Colonic mucosa (tissue), 4 donors: ENCODE measurements around the gene GSTA2. TPM values are rescaled to one million over a fixed set of nuclear protein-coding genes. Genes with fewer than 3 reads are reported as not detected.
"Not testable (repeated sequence)": the region's sequence is repeated elsewhere in the genome, so short reads cannot be mapped to it uniquely, and the experiment has no call there.

Experiments used
- DNase-seq: peaks from one replicate; pipeline ENCODE4 v3.0.0-alpha.2; 2020
- H3K27ac ChIP-seq: fragments of 200-600 bp; one replicate; pipeline ENCODE4 v1.8.0; 2021
- H3K27me3 ChIP-seq: fragments of 200-600 bp; one replicate; pipeline ENCODE4 v1.8.0; 2021
- H3K36me3 ChIP-seq: fragments of 200-600 bp; one replicate; pipeline ENCODE4 v1.8.0; 2021
- H3K4me1 ChIP-seq: fragments of 200-600 bp; one replicate; pipeline ENCODE4 v1.8.0; 2021; ENCODE audit warnings: mild to moderate bottlenecking
- H3K4me3 ChIP-seq: fragments of 200-600 bp; one replicate; pipeline ENCODE4 v1.8.0; 2021
- H3K9ac ChIP-seq, 2 donors: one replicate each; pipeline ENCODE4 v1.7.0; 2013; ENCODE audit warnings: control low read depth in 2 of 2, low read depth in 2 of 2, low read length in 2 of 2
- H3K9me3 ChIP-seq: fragments of 200-600 bp; one replicate; pipeline ENCODE4 v1.8.0; 2021
- CTCF ChIP-seq: fragments of 200-600 bp; IDR thresholded peaks from one replicate; pipeline ENCODE4 v1.8.0; 2022; ENCODE audit warnings: antibody characterized with exemption, mild to moderate bottlenecking
- intact Hi-C: fragments of 100-400 bp; cut with DNase I; formaldehyde crosslinking; loops from one replicate; pipeline ENCODE4 v1.14.1; 2022
- total RNA-seq, 2 donors: library from RNA; stranded (reverse); fragmentation: NEBNext Ultra II Directional in 1 of 2; extraction: Animal tissue kit (Norgen Biotek cat#: 25700) in 1 of 2; gene quantifications; one replicate each; pipeline ENCODE4 v1.2.1, GENCODE V29; 2021
- donor health status: healthy.
- donor health status: DM: no; HTN: no; CAD: no.
- donor health status: DM: no; HTN: no; CAD: no.

The GSTA2 gene
- total RNA-seq, 2 donors from 2014 or later, result 0.22 to 0.35 TPM

- no peak for DNase-seq
- no peak overlapping the region for H3K4me3 ChIP-seq
- H3K36me3 ChIP-seq, result no peaks in the 10 kb centered on the region
- no peak for TF ChIP-seq CTCF
- no peaks in the 10 kb centered on the region for H3K9me3 ChIP-seq
- H3K4me1 ChIP-seq, result no peaks in the 10 kb centered on the region
- intact Hi-C loops, result no loop called here
- H3K27me3 ChIP-seq, result no peaks in the 10 kb centered on the region
- no peak overlapping the region for H3K9ac ChIP-seq
- no peak overlapping the region for H3K27ac ChIP-seq
These were observed 8.8 kb downstream of the GSTA2 start for GRCh38 chr6:52754443-52754842.

GRCh38 chr6:52753137-52753536, 10.1 kb downstream of the GSTA2 start:
- intact Hi-C loops, H3K4me3 ChIP-seq, H3K27ac ChIP-seq, DNase-seq, H3K36me3 ChIP-seq, H3K27me3 ChIP-seq, H3K9ac ChIP-seq, H3K4me1 ChIP-seq, H3K9me3 ChIP-seq: not testable (repeated sequence)

DNA sequence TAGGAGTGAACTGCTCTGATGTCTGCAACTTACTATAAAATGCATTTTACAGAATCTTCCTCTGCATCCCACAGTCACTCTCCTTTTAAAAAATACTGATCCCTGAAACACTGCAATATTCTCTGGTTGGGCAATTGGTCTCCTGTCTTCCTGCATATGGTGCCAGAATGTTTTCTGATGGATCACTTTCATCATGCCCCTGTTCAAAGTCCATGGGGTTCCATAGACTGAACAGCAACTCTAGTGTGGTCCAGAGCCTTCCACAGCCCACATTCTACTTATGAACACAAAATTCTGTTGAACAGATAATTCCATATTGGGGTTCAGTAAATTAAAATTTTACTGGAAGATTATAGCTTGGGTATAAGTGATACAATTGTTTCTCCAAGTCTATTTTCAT, 11.0 kb downstream of the GSTA2 start:
- Histone ChIP-seq H3K36me3 (no peaks in the 10 kb centered on the region), H3K9me3 (no peaks in the 10 kb centered on the region), H3K27ac (no peak overlapping the region), H3K9ac (no peak overlapping the region), H3K4me1 (no peaks in the 10 kb centered on the region), H3K27me3 (no peaks in the 10 kb centered on the region), H3K4me3 (no peak overlapping the region)
- TF ChIP-seq CTCF, result no peak
- intact Hi-C loops, result no loop called here
- DNase-seq, result no peak

GRCh38 chr6:52749556-52750152, 13.6 kb downstream of the GSTA2 start:
- Histone ChIP-seq H3K36me3 (no peaks in the 10 kb centered on the region), H3K4me3 (no peak overlapping the region), H3K9ac (no peak overlapping the region), H3K4me1 (no peaks in the 10 kb centered on the region), H3K27ac (no peak overlapping the region), H3K9me3 (no peaks in the 10 kb centered on the region), H3K27me3 (no peaks in the 10 kb centered on the region)
- DNase-seq, result no peak
- intact Hi-C loops, result no loop called here
- no peak for TF ChIP-seq CTCF

DNA sequence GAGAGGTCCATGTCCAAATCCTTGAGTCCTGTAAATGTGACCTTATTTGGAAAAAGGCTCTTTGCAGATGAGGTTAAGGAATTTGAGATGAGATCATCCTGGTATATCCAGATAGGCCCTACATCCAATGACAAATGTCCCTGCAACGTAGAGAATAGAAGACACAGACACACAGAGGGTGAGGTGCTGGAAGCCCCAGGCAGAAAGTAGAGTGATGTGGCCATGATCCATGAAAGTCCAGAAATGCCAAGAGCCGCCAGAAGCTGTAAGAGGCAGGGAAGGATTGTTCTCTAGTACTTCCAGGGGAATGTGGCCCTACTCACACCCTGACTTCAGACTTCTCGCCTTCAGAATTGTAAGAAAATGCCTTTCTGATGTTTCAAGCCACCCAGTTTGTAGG, 16.0 kb downstream of the GSTA2 start:
- H3K36me3 ChIP-seq, H3K9ac ChIP-seq, intact Hi-C loops, H3K4me3 ChIP-seq, H3K27me3 ChIP-seq, H3K27ac ChIP-seq, DNase-seq, H3K9me3 ChIP-seq, H3K4me1 ChIP-seq: not testable (repeated sequence)

GRCh38 chr6:52746213-52746612, 17.1 kb downstream of the GSTA2 start:
- no peak for TF ChIP-seq CTCF
- no peak overlapping the region for H3K9ac ChIP-seq
- H3K27me3 ChIP-seq, result no peaks in the 10 kb centered on the region
- H3K4me1 ChIP-seq, result no peaks in the 10 kb centered on the region
- intact Hi-C loops, result no loop called here
- no peaks in the 10 kb centered on the region for H3K36me3 ChIP-seq
- no peak overlapping the region for H3K27ac ChIP-seq
- H3K4me3 ChIP-seq, result no peak overlapping the region
- no peaks in the 10 kb centered on the region for H3K9me3 ChIP-seq
- no peak for DNase-seq
